GM23338 (cell line): Measurements from ENCODE around the gene PRSS56. TPM values are rescaled to one million over a fixed set of nuclear protein-coding genes. Genes with fewer than 3 reads are reported as not detected.
A peak's percentile ranks its signal among the peaks of the same experiment; 100 is the strongest.

Experiments
- ATAC-seq: fragments of 200-7000 bp; cut with Tn5 transposase; 3 replicates; pipeline ENCODE4 v1.9.1; 2020
- DNase-seq: peaks from one replicate; pipeline ENCODE4 v3.0.0-alpha.2; 2015; ENCODE audit warnings: low spot score
- H2AFZ ChIP-seq: fragments of 200-600 bp; sonication (generic); 2 replicates; pipeline ENCODE4 v1.8.0; 2016; ENCODE audit warnings: antibody characterized with exemption, mild to moderate bottlenecking, moderate library complexity
- H3F3A ChIP-seq: fragments of 200-600 bp; sonication (generic); replicated peaks from 2 replicates; pipeline ENCODE4 v1.8.0; 2017; ENCODE audit warnings: antibody characterized with exemption, mixed run types, low read depth
- H3K27ac ChIP-seq: fragments of 200-600 bp; sonication (generic); 2 replicates; pipeline ENCODE4 v1.6.1; 2016; ENCODE audit warnings: low read depth
- H3K27me3 ChIP-seq: fragments of 200-600 bp; sonication (generic); 2 replicates; pipeline ENCODE4 v1.8.0; 2016; ENCODE audit warnings: mild to moderate bottlenecking, mixed run types, moderate library complexity; ENCODE audit not compliant: insufficient read depth
- H3K36me3 ChIP-seq: fragments of 200-600 bp; sonication (generic); 2 replicates; pipeline ENCODE4 v1.8.0; 2016; ENCODE audit warnings: mild to moderate bottlenecking; ENCODE audit not compliant: insufficient read depth
- H3K4me1 ChIP-seq: fragments of 200-600 bp; sonication (generic); 2 replicates; pipeline ENCODE4 v1.8.0; 2016; ENCODE audit warnings: mild to moderate bottlenecking, moderate library complexity; ENCODE audit not compliant: insufficient read depth
- H3K4me2 ChIP-seq: fragments of 200-600 bp; sonication (generic); 2 replicates; pipeline ENCODE4 v1.7.1; 2017; ENCODE audit warnings: mixed run types
- H3K4me3 ChIP-seq: fragments of 200-600 bp; sonication (generic); 2 replicates; pipeline ENCODE4 v1.6.1; 2016; ENCODE audit warnings: mixed run types
- H3K79me2 ChIP-seq: fragments of 200-600 bp; sonication (generic); replicated peaks from 2 replicates; pipeline ENCODE4 v1.8.0; 2017; ENCODE audit warnings: mild to moderate bottlenecking; ENCODE audit not compliant: insufficient read depth
- H3K9me2 ChIP-seq: fragments of 200-600 bp; sonication (generic); 2 replicates; pipeline ENCODE4 v1.8.0; 2017; ENCODE audit not compliant: insufficient read depth
- H4K20me1 ChIP-seq: fragments of 200-600 bp; sonication (generic); replicated peaks from 2 replicates; pipeline ENCODE4 v1.8.0; 2017; ENCODE audit warnings: mild to moderate bottlenecking; ENCODE audit not compliant: insufficient read depth
- H3K27ac Mint-ChIP-seq: 2 replicates; pipeline ENCODE4 v1.8.0; 2020; ENCODE audit warnings: inconsistent platforms, mild to moderate bottlenecking, moderate library complexity, mixed read lengths
- H3K27me3 Mint-ChIP-seq: 3 replicates; pipeline ENCODE4 v1.8.0; 2022; ENCODE audit warnings: low read depth, mild to moderate bottlenecking, moderate library complexity, mixed read lengths, inconsistent platforms; ENCODE audit not compliant: insufficient read depth, poor library complexity
- H3K36me3 Mint-ChIP-seq: 3 replicates; pipeline ENCODE4 v1.8.0; 2021; ENCODE audit warnings: low read depth, mild to moderate bottlenecking, inconsistent platforms, moderate library complexity, mixed read lengths
- H3K4me1 Mint-ChIP-seq: 3 replicates; pipeline ENCODE4 v1.8.0; 2020; ENCODE audit warnings: mild to moderate bottlenecking, inconsistent platforms, mixed read lengths
- H3K4me3 Mint-ChIP-seq: 3 replicates; pipeline ENCODE4 v1.8.0; 2021; ENCODE audit warnings: moderate library complexity, mild to moderate bottlenecking, inconsistent platforms, mixed read lengths
- H3K9me3 Mint-ChIP-seq: 3 replicates; pipeline ENCODE4 v1.8.0; 2020; ENCODE audit warnings: moderate library complexity, mild to moderate bottlenecking, inconsistent platforms, mixed read lengths
- CREB1 ChIP-seq: fragments of 250-450 bp; sonication (Bioruptor Pico); IDR thresholded peaks from 2 replicates; pipeline ENCODE4 v1.5.0; 2020; ENCODE audit warnings: low read depth, mild to moderate bottlenecking, moderate library complexity
- CTCF ChIP-seq, 2 experiments: fragments of 200-600 bp in 1 of 2; sonication (generic) in 1 of 2; conservative IDR thresholded peaks; 2 replicates each; pipeline versions ENCODE4 v1.5.1 to v1.6.1; 2016 to 2017; ENCODE audit warnings: antibody characterized with exemption in 2 of 2, low read depth in 2 of 2, mild to moderate bottlenecking in 2 of 2, moderate library complexity in 1 of 2
- ETS1 ChIP-seq: IDR thresholded peaks from 2 replicates; pipeline ENCODE4 v1.6.1; 2016; ENCODE audit warnings: antibody characterized with exemption
- EZH2 ChIP-seq: fragments of 200-600 bp; sonication (generic); IDR thresholded peaks from one replicate; pipeline ENCODE4 v1.8.0; 2017; ENCODE audit warnings: antibody characterized with exemption, mild to moderate bottlenecking, low read depth; ENCODE audit not compliant: unreplicated experiment
- EZH2phosphoT487 ChIP-seq: fragments of 200-600 bp; sonication (generic); IDR thresholded peaks from one replicate; pipeline ENCODE4 v1.8.1; 2018; ENCODE audit warnings: antibody characterized with exemption; ENCODE audit not compliant: unreplicated experiment
- JUNB ChIP-seq: IDR thresholded peaks from one replicate; pipeline ENCODE4 v1.6.1; 2016; ENCODE audit warnings: antibody characterized with exemption; ENCODE audit not compliant: unreplicated experiment
- NANOG ChIP-seq: IDR thresholded peaks from 2 replicates; pipeline ENCODE4 v1.6.1; 2016; ENCODE audit warnings: antibody characterized with exemption, borderline replicate concordance
- POLR2AphosphoS5 ChIP-seq: IDR thresholded peaks from 2 replicates; pipeline ENCODE4 v1.6.1; 2016; ENCODE audit warnings: antibody characterized with exemption, low read depth
- ZNF114 ChIP-seq: fragments of 250-450 bp; sonication (Bioruptor Pico); IDR thresholded peaks from 2 replicates; pipeline ENCODE4 v1.5.0; 2020; ENCODE audit warnings: mild to moderate bottlenecking, moderate library complexity
- ZNF331 ChIP-seq: fragments of 250-450 bp; sonication (Bioruptor Pico); IDR thresholded peaks from 2 replicates; pipeline ENCODE4 v1.5.0; 2020; ENCODE audit warnings: low read depth, mild to moderate bottlenecking, moderate library complexity
- ZNF462 ChIP-seq: fragments of 250-450 bp; sonication (Bioruptor Pico); IDR thresholded peaks from 2 replicates; pipeline ENCODE4 v1.5.0; 2020; ENCODE audit warnings: mild to moderate bottlenecking, moderate library complexity
- polyA plus RNA-seq: library from polyadenylated mRNA; unstranded; fragments of >200 nt; fragmentation: Nextera tagmentation; extraction: Ambion mirVana; gene quantifications from 2 replicates; pipeline ENCODE4 v1.2.1, GENCODE V29; 2016
- total RNA-seq: library from RNA; depleted of rRNA; stranded (reverse); fragments of >200 nt; shearing (Covaris generic); gene quantifications from 2 replicates; pipeline ENCODE4 v1.2.3, GENCODE V29; 2014
- TF ChIP-seq, protein P1 (sequence below): IDR thresholded peaks from one replicate; pipeline ENCODE4 v1.6.1; 2018; ENCODE audit warnings: antibody characterized with exemption; ENCODE audit not compliant: unreplicated experiment

The PRSS56 gene
- total and polyA plus RNA-seq, 2 experiments from 2014 or later, result 0.27 to 0.31 TPM

DNA sequence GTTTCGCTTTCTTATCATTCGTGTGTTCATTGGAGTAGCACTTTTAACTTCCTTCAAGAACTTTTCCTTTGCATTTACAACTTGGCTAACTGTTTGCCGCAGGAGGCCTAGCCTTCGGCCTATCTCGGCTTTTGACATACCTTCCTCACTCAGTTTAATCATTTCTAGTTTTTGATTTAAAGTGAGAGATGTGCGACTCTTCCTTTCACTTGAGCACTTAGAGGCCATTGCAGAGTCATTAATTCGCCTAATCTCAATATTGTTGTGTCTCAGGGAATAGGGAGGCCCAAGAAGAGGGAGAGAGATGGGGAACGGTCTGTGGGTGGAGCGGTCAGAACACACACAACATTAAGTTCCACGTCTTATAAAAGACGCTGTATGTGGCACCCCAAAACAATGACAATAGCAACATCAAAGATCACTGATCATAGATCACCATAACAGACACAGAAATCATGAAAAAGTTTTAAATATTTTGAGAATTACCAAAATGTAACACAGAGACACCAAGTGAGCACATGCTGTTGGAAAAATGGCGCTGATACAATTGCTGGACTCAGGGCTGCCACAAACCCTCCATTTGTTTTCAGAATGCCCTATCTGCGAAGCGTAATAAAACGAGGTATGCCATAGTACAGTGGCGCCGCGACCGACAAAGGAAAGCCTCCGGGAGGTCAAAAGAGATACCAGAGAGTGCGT, 29.6 kb downstream of the PRSS56 start:
- peaks cover 54% of the 10 kb centered on the region for H3K36me3 Mint-ChIP-seq
- peak overlapping the region; percentile 99 for H3K27ac Mint-ChIP-seq
- H3K27me3 Mint-ChIP-seq, result peaks cover 6% of the 10 kb centered on the region
- no peaks in the 10 kb centered on the region for H3K27me3 ChIP-seq
- TF ChIP-seq ZNF462 (no peak), ETS1 (no peak), EZH2 (no peak), ZNF331 (CRISPR knock-in tag) (no peak), POLR2AphosphoS5 (no peak), JUNB (no peak), CTCF (conservative IDR thresholded peaks at IDR 0.05; ENCODE audit: low read depth in 2 of 2) (no peak), CREB1 (CRISPR knock-in tag) (no peak), EZH2phosphoT487 (no peak), NANOG (no peak), ZNF114 (CRISPR knock-in tag) (no peak)
- TF ChIP-seq, protein P1, sequence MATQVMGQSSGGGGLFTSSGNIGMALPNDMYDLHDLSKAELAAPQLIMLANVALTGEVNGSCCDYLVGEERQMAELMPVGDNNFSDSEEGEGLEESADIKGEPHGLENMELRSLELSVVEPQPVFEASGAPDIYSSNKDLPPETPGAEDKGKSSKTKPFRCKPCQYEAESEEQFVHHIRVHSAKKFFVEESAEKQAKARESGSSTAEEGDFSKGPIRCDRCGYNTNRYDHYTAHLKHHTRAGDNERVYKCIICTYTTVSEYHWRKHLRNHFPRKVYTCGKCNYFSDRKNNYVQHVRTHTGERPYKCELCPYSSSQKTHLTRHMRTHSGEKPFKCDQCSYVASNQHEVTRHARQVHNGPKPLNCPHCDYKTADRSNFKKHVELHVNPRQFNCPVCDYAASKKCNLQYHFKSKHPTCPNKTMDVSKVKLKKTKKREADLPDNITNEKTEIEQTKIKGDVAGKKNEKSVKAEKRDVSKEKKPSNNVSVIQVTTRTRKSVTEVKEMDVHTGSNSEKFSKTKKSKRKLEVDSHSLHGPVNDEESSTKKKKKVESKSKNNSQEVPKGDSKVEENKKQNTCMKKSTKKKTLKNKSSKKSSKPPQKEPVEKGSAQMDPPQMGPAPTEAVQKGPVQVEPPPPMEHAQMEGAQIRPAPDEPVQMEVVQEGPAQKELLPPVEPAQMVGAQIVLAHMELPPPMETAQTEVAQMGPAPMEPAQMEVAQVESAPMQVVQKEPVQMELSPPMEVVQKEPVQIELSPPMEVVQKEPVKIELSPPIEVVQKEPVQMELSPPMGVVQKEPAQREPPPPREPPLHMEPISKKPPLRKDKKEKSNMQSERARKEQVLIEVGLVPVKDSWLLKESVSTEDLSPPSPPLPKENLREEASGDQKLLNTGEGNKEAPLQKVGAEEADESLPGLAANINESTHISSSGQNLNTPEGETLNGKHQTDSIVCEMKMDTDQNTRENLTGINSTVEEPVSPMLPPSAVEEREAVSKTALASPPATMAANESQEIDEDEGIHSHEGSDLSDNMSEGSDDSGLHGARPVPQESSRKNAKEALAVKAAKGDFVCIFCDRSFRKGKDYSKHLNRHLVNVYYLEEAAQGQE, result no peak
- no peak; the same call in 2 of the 3 replicates for ATAC-seq
- peaks cover 76% of the 10 kb centered on the region for H3K79me2 ChIP-seq
- H3K4me1 Mint-ChIP-seq, result peaks cover 15% of the 10 kb centered on the region
- H3K27ac ChIP-seq, result peak overlapping the region; percentile 98
- H3K4me3 Mint-ChIP-seq, result peak overlapping the region; percentile 99
- peaks cover 12% of the 10 kb centered on the region for H3K4me1 ChIP-seq
- peak overlapping the region; percentile 96 for H3K4me3 ChIP-seq
- H3F3A ChIP-seq, result peaks cover 8% of the 10 kb centered on the region
- H3K9me3 Mint-ChIP-seq, result peaks cover 15% of the 10 kb centered on the region; the same call in 2 of the 3 replicates
- H3K9me2 ChIP-seq, result no peaks in the 10 kb centered on the region
- H3K4me2 ChIP-seq, result peak overlapping the region; percentile 96
- peaks cover 21% of the 10 kb centered on the region for H4K20me1 ChIP-seq
- H2AFZ ChIP-seq, result peak overlapping the region; percentile 91
- peaks cover 14% of the 10 kb centered on the region for H3K36me3 ChIP-seq
- DNase-seq, result no peak
